ENCODE results near the gene RPP14.
"Not testable (repeated sequence)": the region's sequence is repeated elsewhere in the genome, so short reads cannot be mapped to it uniquely, and the experiment has no call there.

Gene RPP14

GRCh38 chr3:58305882-58306711 lies at the start of gene RPP14, which contains the start of gene HTD2:
Gene RPP14 (plus strand): TSS chr3:58306245. CDS start chr3:58310330, 4,085 bp downstream.
Gene HTD2 (plus strand): TSS chr3:58306520. CDS start chr3:58317614, 11,094 bp downstream.
- DNase-seq: peak; percentile 100

- no peak for DNase-seq
Observed at GRCh38 chr3:58256511-58256910, 49.5 kb upstream of the RPP14 start.

GRCh38 chr3:58258392-58259055 lies 47.5 kb upstream of the RPP14 start:
- no peak for DNase-seq

GRCh38 chr3:58260261-58260731 lies 45.7 kb upstream of the RPP14 start:
- no peak for DNase-seq

- DNase-seq: no peak
Observed at GRCh38 chr3:58260733-58261132, 45.3 kb upstream of the RPP14 start.

- no peak for DNase-seq
Observed at GRCh38 chr3:58261954-58262666, 43.9 kb upstream of the RPP14 start.

- no peak for DNase-seq
Observed at GRCh38 chr3:58266577-58266976, 39.5 kb upstream of the RPP14 start.

GRCh38 chr3:58267543-58267942 lies 38.5 kb upstream of the RPP14 start:
- DNase-seq: not testable (repeated sequence)

- DNase-seq: no peak
Observed at GRCh38 chr3:58269356-58269755, 36.7 kb upstream of the RPP14 start.

GRCh38 chr3:58270485-58270884 lies 35.6 kb upstream of the RPP14 start:
- DNase-seq: no peak

- DNase-seq: no peak
Observed at GRCh38 chr3:58271901-58272501, 34.0 kb upstream of the RPP14 start.

GRCh38 chr3:58272891-58273290 lies 33.2 kb upstream of the RPP14 start:
- DNase-seq: no peak

GRCh38 chr3:58273362-58273761 lies 32.7 kb upstream of the RPP14 start:
- DNase-seq: not testable (repeated sequence)

GRCh38 chr3:58274027-58274614 lies 31.9 kb upstream of the RPP14 start:
- DNase-seq: no peak

GRCh38 chr3:58281069-58281468 lies 25.0 kb upstream of the RPP14 start:
- no peak for DNase-seq

- no peak for DNase-seq
Observed at GRCh38 chr3:58285334-58285733, 20.7 kb upstream of the RPP14 start.

GRCh38 chr3:58287354-58287753 lies 18.7 kb upstream of the RPP14 start:
- no peak for DNase-seq

- no peak for DNase-seq
Observed at GRCh38 chr3:58288011-58288728, 17.9 kb upstream of the RPP14 start.

- not testable (repeated sequence) for DNase-seq
Observed at GRCh38 chr3:58288964-58289613, 17.0 kb upstream of the RPP14 start.

GRCh38 chr3:58290446-58290845 lies 15.6 kb upstream of the RPP14 start:
- DNase-seq: not testable (repeated sequence)

GRCh38 chr3:58291671-58292338 lies 14.2 kb upstream of the RPP14 start:
- DNase-seq: no peak

Data from activated CD8-positive, alpha-beta memory T cell treated with anti-CD3 and anti-CD28 coated beads for 24 hours (primary cell).